NT2/D1 (cell line): Measurements from ENCODE around the gene RFX3.

ENCODE experiments used
- SUZ12 ChIP-seq: IDR thresholded peaks from 2 replicates; pipeline ENCODE4 v1.6.1; 2011; ENCODE audit not compliant: insufficient read length, insufficient read depth; ENCODE audit errors: extremely low read depth
- YY1 ChIP-seq: IDR thresholded peaks from 2 replicates; pipeline ENCODE4 v1.6.1; 2011; ENCODE audit not compliant: insufficient read length, insufficient read depth
- ZNF274 ChIP-seq: IDR thresholded peaks from 2 replicates; pipeline ENCODE4 v1.6.1; 2011; ENCODE audit warnings: mild to moderate bottlenecking, low read depth, low read length

DNA sequence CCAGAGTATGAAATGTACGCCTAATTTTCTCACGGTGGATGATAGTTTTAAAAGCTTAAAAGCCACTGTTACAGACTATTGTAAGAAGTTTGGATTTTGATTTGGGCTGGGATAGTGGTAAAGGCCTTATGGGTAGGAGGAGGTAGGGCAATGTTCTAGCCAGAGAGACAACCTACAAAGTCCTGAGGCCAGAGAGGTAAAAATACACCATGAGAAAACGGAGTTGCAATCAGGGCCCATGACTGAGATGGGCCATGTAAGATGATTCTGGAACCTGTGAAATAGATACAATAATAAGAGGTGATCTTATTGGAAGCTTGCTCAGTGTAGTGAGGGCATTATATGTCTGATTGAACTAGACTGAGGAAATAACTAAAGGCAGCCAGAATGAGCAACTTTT is 188.8 kb downstream of the RFX3 start:
- TF ChIP-seq YY1 = no peak
- no peak for TF ChIP-seq SUZ12
- no peak for TF ChIP-seq ZNF274
